Liver (tissue), 9 donors: Measurements from ENCODE around the gene PPP2R2B. TPM values are rescaled to one million over a fixed set of nuclear protein-coding genes. Genes with fewer than 3 reads are reported as not detected.
"Not testable (repeated sequence)": the region's sequence is repeated elsewhere in the genome, so short reads cannot be mapped to it uniquely, and the experiment has no call there.

Experiments
- DNase-seq: peaks from one replicate; pipeline ENCODE4 v3.0.0-alpha.2; 2017; ENCODE audit warnings: low spot score
- H3K27ac ChIP-seq, 2 donors: one replicate each; pipeline ENCODE4 v1.7.0; 2013; ENCODE audit warnings: inconsistent platforms in 2 of 2, low read length in 2 of 2, control low read depth in 1 of 2, low read depth in 1 of 2, mild to moderate bottlenecking in 1 of 2
- H3K27me3 ChIP-seq, 4 donors: one replicate each; pipeline versions ENCODE4 v1.6.1 to v1.7.0; 2013; ENCODE audit warnings: low read length in 3 of 4, inconsistent platforms in 1 of 4, mild to moderate bottlenecking in 1 of 4, moderate library complexity in 1 of 4; ENCODE audit not compliant: control insufficient read depth in 4 of 4, insufficient read depth in 4 of 4
- H3K36me3 ChIP-seq, 4 donors: one replicate each; pipeline versions ENCODE4 v1.6.1 to v1.7.0; 2013; ENCODE audit warnings: low read length in 3 of 4, mild to moderate bottlenecking in 3 of 4, low read depth in 1 of 4, moderate library complexity in 1 of 4; ENCODE audit not compliant: control insufficient read depth in 4 of 4, insufficient read depth in 3 of 4
- H3K4me1 ChIP-seq, 4 donors: one replicate each; pipeline versions ENCODE4 v1.6.1 to v1.7.0; 2013; ENCODE audit warnings: low read length in 3 of 4, mild to moderate bottlenecking in 3 of 4, moderate library complexity in 1 of 4; ENCODE audit not compliant: control insufficient read depth in 4 of 4, insufficient read depth in 4 of 4
- H3K4me3 ChIP-seq, 3 donors: one replicate each; pipeline versions ENCODE4 v1.6.1 to v1.7.0; 2013; ENCODE audit warnings: low read length in 3 of 3, control low read depth in 1 of 3, low read depth in 1 of 3, mild to moderate bottlenecking in 1 of 3
- H3K9ac ChIP-seq, 2 donors: one replicate each; pipeline ENCODE4 v1.7.0; 2013; ENCODE audit warnings: low read length in 2 of 2, mild to moderate bottlenecking in 2 of 2, moderate library complexity in 2 of 2, control low read depth in 1 of 2, low read depth in 1 of 2
- H3K9me3 ChIP-seq, 4 donors: one replicate each; pipeline versions ENCODE4 v1.6.1 to v1.7.0; 2013; ENCODE audit warnings: low read length in 3 of 4; ENCODE audit not compliant: control insufficient read depth in 4 of 4
- EGR1 ChIP-seq, 2 donors: IDR thresholded peaks; 2 replicates each; pipeline ENCODE4 v1.6.1; 2016 to 2018; ENCODE audit warnings: antibody characterized with exemption in 2 of 2, low read depth in 2 of 2
- FOXA2 ChIP-seq: IDR thresholded peaks from 2 replicates; pipeline ENCODE4 v1.6.1; 2016; ENCODE audit warnings: antibody characterized with exemption
- GABPA ChIP-seq, 2 donors: IDR thresholded peaks in 1 of 2; conservative IDR thresholded peaks in 1 of 2; 2 replicates each; pipeline ENCODE4 v1.6.1; 2016; ENCODE audit warnings: antibody characterized with exemption in 2 of 2, mild to moderate bottlenecking in 1 of 2, moderate library complexity in 1 of 2
- HNF4A ChIP-seq, 2 donors: conservative IDR thresholded peaks; 2 replicates each; pipeline ENCODE4 v1.6.1; 2016; ENCODE audit warnings: antibody characterized with exemption in 2 of 2, mild to moderate bottlenecking in 2 of 2
- HNF4G ChIP-seq: IDR thresholded peaks from 2 replicates; pipeline ENCODE4 v1.6.1; 2016; ENCODE audit warnings: antibody characterized with exemption
- JUND ChIP-seq, 2 donors: IDR thresholded peaks; 2 replicates each; pipeline ENCODE4 v1.6.1; 2016; ENCODE audit warnings: antibody characterized with exemption in 2 of 2
- NR2F2 ChIP-seq: IDR thresholded peaks from 2 replicates; pipeline ENCODE4 v1.6.1; 2016; ENCODE audit warnings: antibody characterized with exemption
- RAD21 ChIP-seq, 2 donors: IDR thresholded peaks; 2 replicates each; pipeline ENCODE4 v1.6.1; 2016; ENCODE audit warnings: antibody characterized with exemption in 2 of 2, mild to moderate bottlenecking in 2 of 2
- SP1 ChIP-seq: IDR thresholded peaks from 2 replicates; pipeline ENCODE4 v1.6.1; 2018; ENCODE audit warnings: antibody characterized with exemption, mild to moderate bottlenecking
- YY1 ChIP-seq: IDR thresholded peaks from 2 replicates; pipeline ENCODE4 v1.6.1; 2016; ENCODE audit warnings: antibody characterized with exemption, mild to moderate bottlenecking
- WGBS: extraction: QIAGEN DNeasy Blood & Tissue Kit; methylation state at CpG from one replicate; pipeline ENCODE4 v1.1.7; 2013; 5-methylcytosine and 5-hydroxymethylcytosine counted together
- polyA plus RNA-seq, 2 donors: library from polyadenylated mRNA; stranded (reverse) in 1 of 2; unstranded in 1 of 2; fragments of 200-250 nt in 1 of 2; fragments of >200 nt in 1 of 2; fragmentation: Nextera tagmentation in 1 of 2; extraction: Ambion mirVana in 1 of 2; gene quantifications; one replicate each; pipeline versions ENCODE4 v1.2.1 to v1.2.3, GENCODE V29; 2013 to 2015
- total RNA-seq, 2 donors: library from RNA; depleted of rRNA; stranded (reverse); fragments of >200 nt; gene quantifications; one replicate each; pipeline ENCODE4 v1.2.3, GENCODE V29; 2014
- TF ChIP-seq, protein P1 (sequence below): IDR thresholded peaks from 2 replicates; pipeline ENCODE4 v1.6.1; 2016; ENCODE audit warnings: antibody characterized with exemption, mild to moderate bottlenecking
- TF ChIP-seq, protein P2 (sequence below): IDR thresholded peaks from 2 replicates; pipeline ENCODE4 v1.6.1; 2016; ENCODE audit warnings: antibody characterized with exemption
- TF ChIP-seq, protein P3 (sequence below): IDR thresholded peaks from 2 replicates; pipeline ENCODE4 v1.6.1; 2016; ENCODE audit warnings: antibody characterized with exemption
- TF ChIP-seq, protein P4 (sequence below): IDR thresholded peaks from 2 replicates; pipeline ENCODE4 v1.6.1; 2016; ENCODE audit warnings: antibody characterized with exemption
- donor health status: healthy.
- donor health status: healthy.
- donor health status: healthy.
- donor health status: healthy.
- donor health status: healthy.

Gene PPP2R2B
- total and polyA plus RNA-seq, 4 donors, result 0.15 to 6.3 (median 0.40) TPM

DNA sequence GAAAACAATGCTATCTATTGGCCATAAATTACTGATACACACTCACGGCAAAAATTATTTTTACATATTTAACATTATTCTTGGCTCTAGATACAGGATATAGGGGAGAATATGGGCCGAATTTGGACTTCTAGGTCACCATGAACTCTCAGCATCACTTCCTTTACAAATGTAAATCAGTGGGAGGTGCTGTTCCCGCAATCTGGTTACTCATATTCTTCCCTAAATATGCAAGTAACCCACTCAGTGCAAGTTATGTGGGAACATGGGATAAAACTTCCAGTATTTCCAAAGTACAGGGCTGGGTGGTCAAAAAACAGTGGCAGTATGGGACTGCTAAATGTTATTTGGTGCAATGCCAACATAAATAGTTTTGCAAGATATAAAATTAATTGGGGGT lies 145.6 kb downstream of the PPP2R2B start (continued):
- TF ChIP-seq, protein P1, sequence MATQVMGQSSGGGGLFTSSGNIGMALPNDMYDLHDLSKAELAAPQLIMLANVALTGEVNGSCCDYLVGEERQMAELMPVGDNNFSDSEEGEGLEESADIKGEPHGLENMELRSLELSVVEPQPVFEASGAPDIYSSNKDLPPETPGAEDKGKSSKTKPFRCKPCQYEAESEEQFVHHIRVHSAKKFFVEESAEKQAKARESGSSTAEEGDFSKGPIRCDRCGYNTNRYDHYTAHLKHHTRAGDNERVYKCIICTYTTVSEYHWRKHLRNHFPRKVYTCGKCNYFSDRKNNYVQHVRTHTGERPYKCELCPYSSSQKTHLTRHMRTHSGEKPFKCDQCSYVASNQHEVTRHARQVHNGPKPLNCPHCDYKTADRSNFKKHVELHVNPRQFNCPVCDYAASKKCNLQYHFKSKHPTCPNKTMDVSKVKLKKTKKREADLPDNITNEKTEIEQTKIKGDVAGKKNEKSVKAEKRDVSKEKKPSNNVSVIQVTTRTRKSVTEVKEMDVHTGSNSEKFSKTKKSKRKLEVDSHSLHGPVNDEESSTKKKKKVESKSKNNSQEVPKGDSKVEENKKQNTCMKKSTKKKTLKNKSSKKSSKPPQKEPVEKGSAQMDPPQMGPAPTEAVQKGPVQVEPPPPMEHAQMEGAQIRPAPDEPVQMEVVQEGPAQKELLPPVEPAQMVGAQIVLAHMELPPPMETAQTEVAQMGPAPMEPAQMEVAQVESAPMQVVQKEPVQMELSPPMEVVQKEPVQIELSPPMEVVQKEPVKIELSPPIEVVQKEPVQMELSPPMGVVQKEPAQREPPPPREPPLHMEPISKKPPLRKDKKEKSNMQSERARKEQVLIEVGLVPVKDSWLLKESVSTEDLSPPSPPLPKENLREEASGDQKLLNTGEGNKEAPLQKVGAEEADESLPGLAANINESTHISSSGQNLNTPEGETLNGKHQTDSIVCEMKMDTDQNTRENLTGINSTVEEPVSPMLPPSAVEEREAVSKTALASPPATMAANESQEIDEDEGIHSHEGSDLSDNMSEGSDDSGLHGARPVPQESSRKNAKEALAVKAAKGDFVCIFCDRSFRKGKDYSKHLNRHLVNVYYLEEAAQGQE, result no peak

DNA sequence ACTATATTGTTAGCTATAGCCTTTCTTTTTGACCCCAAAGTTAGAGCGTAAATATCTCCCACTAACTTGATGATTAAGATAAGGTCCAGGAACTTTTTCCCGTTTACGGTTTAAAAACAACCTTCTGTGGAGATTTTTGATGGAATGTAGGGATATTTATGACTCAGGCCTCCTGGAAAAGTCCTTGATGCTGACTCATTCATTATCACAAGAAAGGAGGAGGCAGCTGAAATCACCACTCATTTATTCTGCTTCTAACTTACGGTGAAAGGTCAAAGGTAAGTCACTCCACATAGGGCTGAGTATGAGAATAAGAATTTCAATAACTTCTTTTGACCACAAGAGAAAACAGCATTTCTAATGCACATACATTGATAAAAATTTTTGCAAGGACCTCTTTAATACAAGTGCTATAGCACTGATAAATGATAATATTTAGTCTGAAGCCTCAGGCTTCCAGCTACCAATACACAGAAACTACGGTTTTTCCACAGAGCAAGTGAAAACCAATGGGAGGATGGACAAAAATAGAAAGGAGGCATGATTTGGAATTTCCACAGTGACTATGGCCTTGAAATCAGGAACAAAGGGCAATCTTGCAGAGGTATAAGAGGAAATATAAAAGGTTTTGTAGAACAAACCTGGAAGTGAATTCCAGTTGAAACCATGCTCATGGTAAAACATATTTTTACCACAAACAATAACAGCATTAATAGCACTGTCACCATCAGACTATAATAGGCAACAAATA lies 146.5 kb downstream of the PPP2R2B start:
- no peak overlapping the region for H3K4me3 ChIP-seq
- no peak for DNase-seq
- H3K27me3 ChIP-seq, result no peaks in the 10 kb centered on the region
- H3K4me1 ChIP-seq, result no peaks in the 10 kb centered on the region
- no peaks in the 10 kb centered on the region for H3K36me3 ChIP-seq
- H3K9me3 ChIP-seq, result peaks cover 0 to 2% (median 0%) of the 10 kb centered on the region in 4 donors
- 85% methylated on average over 5 of the region's 5 CpGs for WGBS
- no peak overlapping the region for H3K9ac ChIP-seq
- no peak overlapping the region for H3K27ac ChIP-seq
- TF ChIP-seq FOXA2 (no peak), NR2F2 (no peak), GABPA (IDR thresholded peaks at IDR 0.05 in 1 of 2, conservative IDR thresholded peaks at IDR 0.05 in 1 of 2) (no peak), JUND (IDR thresholded peaks at IDR 0.05) (no peak), HNF4A (conservative IDR thresholded peaks at IDR 0.05) (no peak), RAD21 (IDR thresholded peaks at IDR 0.05) (no peak), YY1 (no peak), SP1 (no peak), EGR1 (IDR thresholded peaks at IDR 0.05; ENCODE audit: low read depth in 2 of 2) (no peak), HNF4G (no peak)
- TF ChIP-seq, protein P2, sequence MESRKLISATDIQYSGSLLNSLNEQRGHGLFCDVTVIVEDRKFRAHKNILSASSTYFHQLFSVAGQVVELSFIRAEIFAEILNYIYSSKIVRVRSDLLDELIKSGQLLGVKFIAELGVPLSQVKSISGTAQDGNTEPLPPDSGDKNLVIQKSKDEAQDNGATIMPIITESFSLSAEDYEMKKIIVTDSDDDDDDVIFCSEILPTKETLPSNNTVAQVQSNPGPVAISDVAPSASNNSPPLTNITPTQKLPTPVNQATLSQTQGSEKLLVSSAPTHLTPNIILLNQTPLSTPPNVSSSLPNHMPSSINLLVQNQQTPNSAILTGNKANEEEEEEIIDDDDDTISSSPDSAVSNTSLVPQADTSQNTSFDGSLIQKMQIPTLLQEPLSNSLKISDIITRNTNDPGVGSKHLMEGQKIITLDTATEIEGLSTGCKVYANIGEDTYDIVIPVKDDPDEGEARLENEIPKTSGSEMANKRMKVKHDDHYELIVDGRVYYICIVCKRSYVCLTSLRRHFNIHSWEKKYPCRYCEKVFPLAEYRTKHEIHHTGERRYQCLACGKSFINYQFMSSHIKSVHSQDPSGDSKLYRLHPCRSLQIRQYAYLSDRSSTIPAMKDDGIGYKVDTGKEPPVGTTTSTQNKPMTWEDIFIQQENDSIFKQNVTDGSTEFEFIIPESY, result no peak
- TF ChIP-seq, protein P3, sequence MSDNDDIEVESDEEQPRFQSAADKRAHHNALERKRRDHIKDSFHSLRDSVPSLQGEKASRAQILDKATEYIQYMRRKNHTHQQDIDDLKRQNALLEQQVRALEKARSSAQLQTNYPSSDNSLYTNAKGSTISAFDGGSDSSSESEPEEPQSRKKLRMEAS, result no peak
- TF ChIP-seq, protein P1, result no peak
- TF ChIP-seq, protein P4, sequence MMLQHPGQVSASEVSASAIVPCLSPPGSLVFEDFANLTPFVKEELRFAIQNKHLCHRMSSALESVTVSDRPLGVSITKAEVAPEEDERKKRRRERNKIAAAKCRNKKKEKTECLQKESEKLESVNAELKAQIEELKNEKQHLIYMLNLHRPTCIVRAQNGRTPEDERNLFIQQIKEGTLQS, result no peak

DNA sequence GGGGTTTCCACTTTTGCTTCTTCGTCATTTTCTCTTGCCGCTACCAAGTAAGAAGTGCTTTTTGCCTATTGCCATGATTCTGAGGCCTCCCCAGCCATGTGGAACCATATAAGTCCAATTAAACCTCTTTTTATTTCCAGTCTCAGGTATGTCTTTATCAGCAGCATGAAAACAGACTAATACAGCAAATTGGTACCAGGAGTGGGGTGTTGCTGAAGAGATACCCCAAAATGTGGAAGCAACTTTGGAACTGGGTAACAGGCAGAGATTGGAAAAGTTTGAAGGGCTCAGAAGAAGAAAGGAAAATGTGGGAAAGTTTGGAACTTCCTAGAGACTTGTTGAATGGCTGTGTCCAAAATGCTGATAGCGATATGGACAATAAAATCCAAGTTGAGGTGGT lies 149.8 kb downstream of the PPP2R2B start:
- H3K9me3 ChIP-seq, H3K27me3 ChIP-seq, DNase-seq, H3K9ac ChIP-seq, H3K36me3 ChIP-seq, H3K27ac ChIP-seq, H3K4me3 ChIP-seq, H3K4me1 ChIP-seq: not testable (repeated sequence)
- 96% methylated on average over 3 of the region's 3 CpGs for WGBS
